Fibroblast of mammary gland (primary cell): ENCODE measurements around the gene ARHGAP44.

Experiments used
- DNase-seq: peaks from one replicate; pipeline ENCODE4 v3.0.0-alpha.2; 2010; ENCODE audit warnings: low read depth
- H3K4me3 ChIP-seq: 2 replicates; pipeline ENCODE4 v1.5.1; 2011; ENCODE audit warnings: low read depth, mild to moderate bottlenecking, low read length, moderate library complexity; ENCODE audit not compliant: control insufficient read depth
- CTCF ChIP-seq: conservative IDR thresholded peaks from 2 replicates; pipeline ENCODE4 v1.5.1; 2011; ENCODE audit warnings: low read depth, low read length, inconsistent platforms; ENCODE audit not compliant: control insufficient read depth, insufficient read depth

The ARHGAP44 gene

GRCh38 chr17:12994341-12995074, 205.2 kb downstream of the ARHGAP44 start:
- no peak for TF ChIP-seq CTCF
- H3K4me3 ChIP-seq = no peak overlapping the region
- no peak for DNase-seq

- no peak for TF ChIP-seq CTCF
- H3K4me3 ChIP-seq = no peak overlapping the region
- DNase-seq = no peak
Measured at GRCh38 chr17:12995106-12995895, 206.0 kb downstream of the ARHGAP44 start.

DNA sequence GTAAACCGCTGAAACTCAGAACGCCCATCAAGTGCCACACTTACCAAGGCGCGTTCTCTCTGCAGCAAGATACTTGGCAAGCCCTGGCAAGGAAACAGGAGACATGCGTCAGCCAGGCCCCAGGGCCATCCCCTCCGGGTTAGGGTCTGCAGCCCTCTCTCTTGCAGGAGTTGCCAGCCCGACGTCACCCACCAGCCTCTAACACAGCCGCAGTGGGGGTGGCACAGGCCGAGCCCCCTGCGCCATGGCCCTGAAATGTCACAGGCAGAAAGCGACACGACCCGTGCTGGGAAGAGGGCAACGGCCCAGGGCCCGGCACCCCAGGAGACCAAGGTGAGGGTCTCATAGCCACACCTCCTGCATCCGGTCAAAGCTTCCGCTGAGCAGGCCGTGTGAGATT, 206.6 kb downstream of the ARHGAP44 start:
- TF ChIP-seq CTCF = no peak
- DNase-seq = no peak
- H3K4me3 ChIP-seq = no peak overlapping the region

DNA sequence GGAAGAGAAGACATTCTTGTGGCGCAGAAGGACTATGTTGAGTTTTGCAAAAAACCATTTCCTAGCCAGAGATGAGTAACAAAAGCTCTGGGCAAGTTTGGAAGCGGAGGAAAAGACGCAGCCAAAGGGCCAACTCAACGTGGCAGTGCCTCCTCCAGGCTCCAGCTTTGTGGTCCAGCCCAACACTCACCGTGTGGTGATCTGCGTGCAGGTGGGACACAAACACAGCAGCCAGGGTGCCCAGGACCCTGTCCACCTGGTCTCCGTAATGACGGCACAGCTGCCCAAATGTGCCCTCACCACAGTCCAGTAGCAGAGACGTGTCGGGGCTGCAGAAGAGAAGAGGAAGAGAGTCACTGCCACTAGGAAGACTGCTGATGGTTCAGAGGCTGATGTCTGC, 207.1 kb downstream of the ARHGAP44 start:
- no peak overlapping the region for H3K4me3 ChIP-seq
- TF ChIP-seq CTCF = no peak
- DNase-seq = no peak

GRCh38 chr17:12996941-12997340, 207.6 kb downstream of the ARHGAP44 start:
- no peak for TF ChIP-seq CTCF
- H3K4me3 ChIP-seq = no peak overlapping the region
- DNase-seq = no peak

- no peak for DNase-seq
- no peak for TF ChIP-seq CTCF
- no peak overlapping the region for H3K4me3 ChIP-seq
Measured at GRCh38 chr17:12998461-12998860, 209.2 kb downstream of the ARHGAP44 start.
